ENCODE results near the gene ZDHHC22. TPM values are rescaled to one million over a fixed set of nuclear protein-coding genes. Genes with fewer than 3 reads are reported as not detected.

The ZDHHC22 gene
- total RNA-seq, 1 experiment from 2014 or later: under 0.01 TPM

GRCh38 chr14:77084985-77085384 lies 56.6 kb downstream of the ZDHHC22 start:
- no peak for DNase-seq (ENCODE audit: low read depth)

- DNase-seq (ENCODE audit: low read depth): no peak
Measured at GRCh38 chr14:77083082-77083481, 58.5 kb downstream of the ZDHHC22 start.

GRCh38 chr14:77082356-77082755 lies 59.2 kb downstream of the ZDHHC22 start:
- no peak for DNase-seq (ENCODE audit: low read depth)

Other genes starting within 250 kb of the ZDHHC22 start
- 49.7 and 56.7 TPM in 2 replicates for gene IRF2BPL, start 113.1 kb downstream of the ZDHHC22 start, total RNA-seq (2014; rRNA removed)
- gene CIPC, start 43.5 kb downstream of the ZDHHC22 start, total RNA-seq (2014; rRNA removed): 12.8 and 13.0 TPM in 2 replicates
- gene TMEM63C, start 40.0 kb upstream of the ZDHHC22 start, total RNA-seq (2014; rRNA removed): 0.06 TPM in 1 of 2 replicates, not detected in the other
- gene NGB, start 129.4 kb upstream of the ZDHHC22 start, total RNA-seq (2014; rRNA removed): not detected in 2 replicates
- gene POMT2, start 179.1 kb upstream of the ZDHHC22 start, total RNA-seq (2014; rRNA removed): 12.2 and 15.0 TPM in 2 replicates
- gene GSTZ1, start 179.2 kb upstream of the ZDHHC22 start, total RNA-seq (2014; rRNA removed): 25.8 and 27.7 TPM in 2 replicates
- gene TMED8, start 235.3 kb upstream of the ZDHHC22 start, total RNA-seq (2014; rRNA removed): 12.1 and 12.9 TPM in 2 replicates
- gene SAMD15, start 235.6 kb upstream of the ZDHHC22 start, total RNA-seq (2014; rRNA removed): 1.7 and 5.0 TPM in 2 replicates